ENCODE results near the gene EIF4E.

Gene EIF4E

GRCh38 chr4:98958065-98958464 lies 29.1 kb upstream of the EIF4E start:
- 95 to 96% methylated on average over 2 of the region's 2 CpGs for WGBS, 2 experiments
- no peaks in the 10 kb centered on the region for H3K9me3 ChIP-seq (ENCODE audit: control insufficient read depth, low read length)
- H3K4me1 ChIP-seq (ENCODE audit: control insufficient read depth, insufficient read depth, low read length): no peaks in the 10 kb centered on the region

GRCh38 chr4:98955229-98955628 lies 26.3 kb upstream of the EIF4E start:
- H3K27ac ChIP-seq (ENCODE audit: insufficient read depth, low read depth, low read length, poor library complexity, severe bottlenecking): no peak overlapping the region
- H3K9me3 ChIP-seq (ENCODE audit: control insufficient read depth, low read length): no peaks in the 10 kb centered on the region
- 78 to 85% methylated on average over 3 to 6 of the region's 6 CpGs for WGBS, 2 experiments
- no peaks in the 10 kb centered on the region for H3K36me3 ChIP-seq (ENCODE audit: control insufficient read depth, insufficient read depth, low read length)
- no peaks in the 10 kb centered on the region for H3K4me1 ChIP-seq (ENCODE audit: control insufficient read depth, insufficient read depth, low read length)
- no peaks in the 10 kb centered on the region for H3K27me3 ChIP-seq (ENCODE audit: control insufficient read depth, insufficient read depth, low read length, poor library complexity, severe bottlenecking)
- no peak overlapping the region for H3K4me3 ChIP-seq (ENCODE audit: insufficient read depth, low read depth, low read length)

More at GRCh38 chr4:98958065-98958464, 29.1 kb upstream of the EIF4E start:
- Histone ChIP-seq H3K27me3 (ENCODE audit: control insufficient read depth, insufficient read depth, low read length, poor library complexity, severe bottlenecking) (no peaks in the 10 kb centered on the region), H3K36me3 (ENCODE audit: control insufficient read depth, insufficient read depth, low read length) (no peaks in the 10 kb centered on the region), H3K27ac (ENCODE audit: insufficient read depth, low read depth, low read length, poor library complexity, severe bottlenecking) (no peak overlapping the region), H3K4me3 (ENCODE audit: insufficient read depth, low read depth, low read length) (no peak overlapping the region)

DNA sequence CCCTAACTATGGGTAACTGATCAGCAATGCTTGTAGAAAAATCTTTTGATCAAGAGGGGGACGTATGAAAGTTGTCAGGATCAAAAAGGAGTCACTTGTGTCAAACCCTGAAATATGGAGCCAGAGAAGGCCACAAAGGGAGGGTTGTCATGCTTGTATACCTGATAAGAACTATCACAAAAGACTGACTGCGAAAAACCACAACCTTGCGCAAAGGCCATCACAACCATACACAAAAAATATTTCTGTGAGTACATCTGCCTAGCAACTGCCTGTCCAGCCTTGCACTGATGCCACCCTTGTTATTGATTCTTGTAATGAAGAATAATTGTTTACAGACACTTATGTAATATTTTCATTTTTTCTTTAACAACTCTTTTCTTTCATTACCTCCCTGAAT lies 22.8 kb upstream of the EIF4E start:
- H3K4me1 ChIP-seq (ENCODE audit: control insufficient read depth, insufficient read depth, low read length): no peaks in the 10 kb centered on the region
- no peaks in the 10 kb centered on the region for H3K9me3 ChIP-seq (ENCODE audit: control insufficient read depth, low read length)
- H3K36me3 ChIP-seq (ENCODE audit: control insufficient read depth, insufficient read depth, low read length): no peaks in the 10 kb centered on the region
- H3K27ac ChIP-seq (ENCODE audit: insufficient read depth, low read depth, low read length, poor library complexity, severe bottlenecking): no peak overlapping the region
- H3K4me3 ChIP-seq (ENCODE audit: insufficient read depth, low read depth, low read length): no peak overlapping the region
- WGBS, 2 experiments: 97% methylated on average over 3 of the region's 3 CpGs
- H3K27me3 ChIP-seq (ENCODE audit: control insufficient read depth, insufficient read depth, low read length, poor library complexity, severe bottlenecking): no peaks in the 10 kb centered on the region

GRCh38 chr4:98950925-98951324 lies 22.0 kb upstream of the EIF4E start:
- 95 to 97% methylated on average over 1 of the region's 1 CpG for WGBS, 2 experiments
- no peaks in the 10 kb centered on the region for H3K9me3 ChIP-seq (ENCODE audit: control insufficient read depth, low read length)
- no peaks in the 10 kb centered on the region for H3K36me3 ChIP-seq (ENCODE audit: control insufficient read depth, insufficient read depth, low read length)

DNA sequence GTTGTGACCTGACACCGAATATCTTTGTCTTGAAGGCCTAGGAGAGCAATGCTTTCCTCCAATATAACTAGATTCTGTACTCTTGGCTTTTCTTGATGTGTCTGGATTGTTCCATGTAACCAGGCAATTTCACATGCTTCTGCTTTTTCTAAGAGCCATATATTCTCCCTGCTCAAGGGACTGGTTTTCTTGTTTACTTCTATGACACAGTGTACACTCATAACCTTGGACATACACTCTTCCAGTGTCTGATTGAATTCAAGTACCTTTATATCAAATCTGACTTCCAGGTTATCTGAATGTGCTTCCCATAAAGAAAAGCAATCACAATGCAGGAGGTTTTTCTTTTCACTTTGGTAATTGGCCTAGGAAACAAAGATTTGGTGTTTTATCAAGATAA lies 17.4 kb upstream of the EIF4E start:
- 75 to 93% methylated on average over 1 of the region's 1 CpG for WGBS, 2 experiments
- Histone ChIP-seq H3K4me1 (ENCODE audit: control insufficient read depth, insufficient read depth, low read length) (no peaks in the 10 kb centered on the region), H3K27me3 (ENCODE audit: control insufficient read depth, insufficient read depth, low read length, poor library complexity, severe bottlenecking) (no peaks in the 10 kb centered on the region), H3K36me3 (ENCODE audit: control insufficient read depth, insufficient read depth, low read length) (no peaks in the 10 kb centered on the region), H3K27ac (ENCODE audit: insufficient read depth, low read depth, low read length, poor library complexity, severe bottlenecking) (no peak overlapping the region), H3K4me3 (ENCODE audit: insufficient read depth, low read depth, low read length) (no peak overlapping the region), H3K9me3 (ENCODE audit: control insufficient read depth, low read length) (no peaks in the 10 kb centered on the region)

More at GRCh38 chr4:98950925-98951324, 22.0 kb upstream of the EIF4E start:
- H3K27ac ChIP-seq (ENCODE audit: insufficient read depth, low read depth, low read length, poor library complexity, severe bottlenecking): no peak overlapping the region
- H3K27me3 ChIP-seq (ENCODE audit: control insufficient read depth, insufficient read depth, low read length, poor library complexity, severe bottlenecking): no peaks in the 10 kb centered on the region
- H3K4me3 ChIP-seq (ENCODE audit: insufficient read depth, low read depth, low read length): no peak overlapping the region
- no peaks in the 10 kb centered on the region for H3K4me1 ChIP-seq (ENCODE audit: control insufficient read depth, insufficient read depth, low read length)

GRCh38 chr4:98945297-98945850 lies 16.4 kb upstream of the EIF4E start:
- H3K4me1 ChIP-seq (ENCODE audit: control insufficient read depth, insufficient read depth, low read length): no peaks in the 10 kb centered on the region
- H3K27me3 ChIP-seq (ENCODE audit: control insufficient read depth, insufficient read depth, low read length, poor library complexity, severe bottlenecking): no peaks in the 10 kb centered on the region
- no peaks in the 10 kb centered on the region for H3K9me3 ChIP-seq (ENCODE audit: control insufficient read depth, low read length)
- H3K36me3 ChIP-seq (ENCODE audit: control insufficient read depth, insufficient read depth, low read length): no peaks in the 10 kb centered on the region
- H3K27ac ChIP-seq (ENCODE audit: insufficient read depth, low read depth, low read length, poor library complexity, severe bottlenecking): no peak overlapping the region
- 94 to 97% methylated on average over 1 of the region's 2 CpGs for WGBS, 2 experiments
- no peak overlapping the region for H3K4me3 ChIP-seq (ENCODE audit: insufficient read depth, low read depth, low read length)

GRCh38 chr4:98939892-98940298 lies 11.0 kb upstream of the EIF4E start:
- Histone ChIP-seq H3K27me3 (ENCODE audit: control insufficient read depth, insufficient read depth, low read length, poor library complexity, severe bottlenecking) (no peaks in the 10 kb centered on the region), H3K9me3 (ENCODE audit: control insufficient read depth, low read length) (no peaks in the 10 kb centered on the region), H3K4me1 (ENCODE audit: control insufficient read depth, insufficient read depth, low read length) (no peaks in the 10 kb centered on the region), H3K4me3 (ENCODE audit: insufficient read depth, low read depth, low read length) (no peak overlapping the region), H3K27ac (ENCODE audit: insufficient read depth, low read depth, low read length, poor library complexity, severe bottlenecking) (no peak overlapping the region), H3K36me3 (ENCODE audit: control insufficient read depth, insufficient read depth, low read length) (no peaks in the 10 kb centered on the region)
- 19 to 35% methylated on average over 1 of the region's 2 CpGs for WGBS, 2 experiments

GRCh38 chr4:98939438-98939837 lies 10.5 kb upstream of the EIF4E start:
- no peaks in the 10 kb centered on the region for H3K27me3 ChIP-seq (ENCODE audit: control insufficient read depth, insufficient read depth, low read length, poor library complexity, severe bottlenecking)
- no peaks in the 10 kb centered on the region for H3K4me1 ChIP-seq (ENCODE audit: control insufficient read depth, insufficient read depth, low read length)
- WGBS, 2 experiments: 92 to 100% methylated on average over 1 of the region's 1 CpG
- no peak overlapping the region for H3K4me3 ChIP-seq (ENCODE audit: insufficient read depth, low read depth, low read length)
- H3K27ac ChIP-seq (ENCODE audit: insufficient read depth, low read depth, low read length, poor library complexity, severe bottlenecking): no peak overlapping the region
- no peaks in the 10 kb centered on the region for H3K36me3 ChIP-seq (ENCODE audit: control insufficient read depth, insufficient read depth, low read length)
- H3K9me3 ChIP-seq (ENCODE audit: control insufficient read depth, low read length): no peaks in the 10 kb centered on the region

DNA sequence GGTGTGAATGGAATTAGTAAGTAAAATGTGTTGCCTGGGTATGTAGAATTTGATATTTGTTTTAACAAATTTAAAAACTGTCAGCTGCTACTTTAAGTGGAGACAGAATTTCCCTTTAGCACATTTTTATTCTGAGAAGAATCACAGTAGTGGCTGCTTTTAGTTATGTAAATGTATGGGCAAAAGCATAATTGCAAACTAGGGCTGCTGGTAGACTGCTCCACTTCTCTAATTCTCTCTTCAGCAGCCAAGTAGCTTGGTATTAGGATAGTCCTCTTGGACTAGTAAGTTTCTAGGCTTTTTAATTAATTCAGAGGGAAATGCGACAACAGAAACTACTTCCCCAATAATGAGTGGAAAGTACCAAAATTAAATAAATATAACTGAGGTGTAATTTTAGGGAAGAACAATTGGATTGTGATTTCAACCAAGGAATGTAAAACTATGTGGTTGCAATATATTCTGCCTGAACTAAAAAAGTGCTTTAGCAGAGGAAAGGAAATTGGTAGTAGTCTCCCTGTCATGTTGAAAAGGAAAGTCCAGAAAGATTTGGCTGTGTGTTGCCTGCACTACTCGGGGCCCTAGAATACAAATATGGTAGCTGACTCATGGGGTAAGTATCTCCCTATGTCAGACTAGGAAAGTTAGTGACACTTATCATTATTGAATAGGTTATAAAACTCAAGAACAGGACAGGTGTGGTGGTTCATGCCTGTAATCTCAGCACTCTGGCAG lies 9.2 kb upstream of the EIF4E start:
- Histone ChIP-seq H3K27me3 (ENCODE audit: control insufficient read depth, insufficient read depth, low read length, poor library complexity, severe bottlenecking) (no peaks in the 10 kb centered on the region), H3K36me3 (ENCODE audit: control insufficient read depth, insufficient read depth, low read length) (no peaks in the 10 kb centered on the region), H3K4me3 (ENCODE audit: insufficient read depth, low read depth, low read length) (no peak overlapping the region), H3K4me1 (ENCODE audit: control insufficient read depth, insufficient read depth, low read length) (no peaks in the 10 kb centered on the region), H3K27ac (ENCODE audit: insufficient read depth, low read depth, low read length, poor library complexity, severe bottlenecking) (no peak overlapping the region), H3K9me3 (ENCODE audit: control insufficient read depth, low read length) (no peaks in the 10 kb centered on the region)
- 94 to 98% methylated on average over 1 to 2 of the region's 2 CpGs for WGBS, 2 experiments

GRCh38 chr4:98935633-98936032 lies 6.7 kb upstream of the EIF4E start:
- Histone ChIP-seq H3K9me3 (ENCODE audit: control insufficient read depth, low read length) (no peaks in the 10 kb centered on the region), H3K27me3 (ENCODE audit: control insufficient read depth, insufficient read depth, low read length, poor library complexity, severe bottlenecking) (no peaks in the 10 kb centered on the region), H3K4me1 (ENCODE audit: control insufficient read depth, insufficient read depth, low read length) (no peaks in the 10 kb centered on the region), H3K4me3 (ENCODE audit: insufficient read depth, low read depth, low read length) (no peak overlapping the region), H3K36me3 (ENCODE audit: control insufficient read depth, insufficient read depth, low read length) (no peaks in the 10 kb centered on the region), H3K27ac (ENCODE audit: insufficient read depth, low read depth, low read length, poor library complexity, severe bottlenecking) (no peak overlapping the region)
- WGBS, 2 experiments: 94 to 97% methylated on average over 3 of the region's 4 CpGs
